ENCODE measurements around the gene CSH2. TPM values are rescaled to one million over a fixed set of nuclear protein-coding genes. Genes with fewer than 3 reads are reported as not detected.

CSH2 gene
- total and polyA plus RNA-seq, 2 of the 13 experiments (the other 11 are each of a cell fraction or from before 2014, with no cell fraction given), result not detected

- TF ChIP-seq REST (IDR thresholded peaks at IDR 0.05; ENCODE audit: borderline replicate concordance in 1 of 2, low read depth in 1 of 2, low read length in 2 of 2), result no peak
- no peak for TF ChIP-seq CBX2 (IDR thresholded peaks at IDR 0.05; ENCODE audit: low read depth, low read length)
- TF ChIP-seq CBX2 (CRISPR knock-in tag; IDR thresholded peaks at IDR 0.05; ENCODE audit: low read depth), result no peak
- TF ChIP-seq NR3C1 (CRISPR knock-in tag; IDR thresholded peaks at IDR 0.05), result no peak
- TF ChIP-seq RFXAP (CRISPR knock-in tag; IDR thresholded peaks at IDR 0.05; ENCODE audit: borderline replicate concordance), result 0 out of 2 replicates have a peak, but pooled peaks have one; percentile 35
- TF ChIP-seq ARHGAP35 (CRISPR knock-in tag; IDR thresholded peaks at IDR 0.05; ENCODE audit: borderline replicate concordance), result no peak
- no peak for TF ChIP-seq ZNF777 (CRISPR knock-in tag; IDR thresholded peaks at IDR 0.05)
- peak; percentile 51; the same call in 1 of the 2 replicates for TF ChIP-seq MIXL1 (CRISPR knock-in tag; IDR thresholded peaks at IDR 0.05)
- no peak for TF ChIP-seq KAT2B (IDR thresholded peaks at IDR 0.05; ENCODE audit: borderline replicate concordance, low read depth, low read length)
- TF ChIP-seq TFDP1 (CRISPR knock-in tag; IDR thresholded peaks at IDR 0.05; ENCODE audit: borderline replicate concordance), result no peak
- TF ChIP-seq ZNF570 (CRISPR knock-in tag; IDR thresholded peaks at IDR 0.05; ENCODE audit: borderline replicate concordance), result no peak
- TF ChIP-seq TRIM24 (CRISPR knock-in tag; IDR thresholded peaks at IDR 0.05), result no peak
- TF ChIP-seq ZSCAN29 (CRISPR knock-in tag; conservative IDR thresholded peaks at IDR 0.05), result no peak
- TF ChIP-seq NFKBIZ (CRISPR knock-in tag; IDR thresholded peaks at IDR 0.05), result no peak
- TF ChIP-seq GMEB2 (CRISPR knock-in tag; IDR thresholded peaks at IDR 0.05; ENCODE audit: low read depth), result no peak
- no peak for TF ChIP-seq MZF1 (CRISPR knock-in tag; IDR thresholded peaks at IDR 0.05; ENCODE audit: borderline replicate concordance)
- TF ChIP-seq SYNCRIP (IDR thresholded peaks at IDR 0.05; ENCODE audit: insufficient read depth, low read depth, low read length), result no peak
- TF ChIP-seq ZNF468 (CRISPR knock-in tag; IDR thresholded peaks at IDR 0.05), result no peak
- TF ChIP-seq GTF2F1 (IDR thresholded peaks at IDR 0.05; ENCODE audit: low read length), result no peak
- TF ChIP-seq ZNF260 (CRISPR knock-in tag; IDR thresholded peaks at IDR 0.05; ENCODE audit: borderline replicate concordance, low read depth), result no peak
- TF ChIP-seq SP2 (CRISPR knock-in tag; IDR thresholded peaks at IDR 0.05), result no peak
- TF ChIP-seq EP300 (IDR thresholded peaks at IDR 0.05; ENCODE audit: low read depth in 2 of 2, low read length in 2 of 2), result peak in 1 of 2 experiments; percentile 63; a peak in 2 of 4 replicates
- TF ChIP-seq EP300 (CRISPR knock-in tag; IDR thresholded peaks at IDR 0.05; ENCODE audit: borderline replicate concordance), result no peak
- peak; percentile 90 for TF ChIP-seq HNF4A (CRISPR knock-in tag; IDR thresholded peaks at IDR 0.05)
Measured at GRCh38 chr17:63854709-63855108, 18.8 kb downstream of the CSH2 start (continued).
